HEK293T (cell line): Measurements from ENCODE around the gene NIT2.

ENCODE experiments used
- FOXK2 ChIP-seq: fragments of 450-650 bp; IDR thresholded peaks from 2 replicates; pipeline ENCODE4 v1.6.1; 2016; ENCODE audit warnings: mild to moderate bottlenecking
- SP1 ChIP-seq: fragments of 450-650 bp; IDR thresholded peaks from 2 replicates; pipeline ENCODE4 v1.6.1; 2017
- SUZ12 ChIP-seq: fragments of 450-650 bp; IDR thresholded peaks from 2 replicates; pipeline ENCODE4 v1.6.1; 2016; ENCODE audit warnings: mild to moderate bottlenecking

- TF ChIP-seq FOXK2 (no peak), SP1 (no peak), SUZ12 (no peak)
These were observed 27.3 kb downstream of the NIT2 start for GRCh38 chr3:100361897-100362296.
